GM18867 (cell line): ENCODE measurements around the gene CEP85L.
A peak's percentile ranks its signal among the peaks of the same experiment; 100 is the strongest.

Source experiments
- ATAC-seq: cut with Tn5 transposase; IDR thresholded peaks from one replicate; pipeline ENCODE4 v1.9.1; 2021; ENCODE audit warnings: mild to moderate bottlenecking, moderate library complexity; ENCODE audit not compliant: unreplicated experiment

CEP85L gene

GRCh38 chr6:118504611-118505010, 146.8 kb downstream of the CEP85L start:
- no peak for ATAC-seq

GRCh38 chr6:118502169-118502568, 149.2 kb downstream of the CEP85L start:
- ATAC-seq = no peak

DNA sequence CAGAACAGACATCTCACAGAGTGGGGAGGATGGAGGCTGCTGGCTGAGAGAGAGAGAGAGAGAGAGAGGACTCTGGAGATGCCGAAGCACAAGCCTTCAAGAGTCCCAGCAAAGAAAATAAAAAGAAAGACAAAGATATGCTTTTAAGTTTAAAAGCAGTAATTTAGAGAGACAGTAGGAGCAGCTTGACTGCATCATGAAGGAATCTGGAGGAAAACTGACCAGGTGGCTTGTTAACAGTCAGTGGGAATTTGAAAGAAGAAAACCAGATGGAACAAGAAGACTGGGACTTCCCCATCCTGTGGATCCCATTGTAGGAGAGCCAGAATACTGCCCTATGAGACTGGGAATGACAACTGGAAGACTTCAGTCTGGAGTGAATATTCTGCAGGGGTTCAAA, 149.6 kb downstream of the CEP85L start:
- ATAC-seq = no peak

DNA sequence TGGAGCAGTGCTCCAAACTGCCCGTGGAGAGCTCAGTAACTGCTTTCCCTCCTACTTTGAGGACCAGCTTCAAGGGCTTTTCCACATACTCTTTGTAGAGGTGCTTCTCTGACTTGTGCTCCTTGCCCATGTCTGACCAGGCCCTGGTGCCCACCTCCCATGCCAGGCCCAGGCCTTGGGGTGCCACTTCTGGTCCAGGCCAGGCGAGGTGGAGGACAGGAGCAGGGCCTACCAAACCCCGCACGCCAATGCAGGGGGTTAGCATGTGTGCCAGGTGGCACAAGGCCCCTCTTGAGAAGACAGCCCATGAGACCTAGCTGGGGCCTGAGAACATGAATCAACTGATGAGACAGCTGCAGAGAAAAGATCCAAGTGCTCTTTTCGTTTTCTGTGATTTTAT, 150.3 kb downstream of the CEP85L start:
- no peak for ATAC-seq

DNA sequence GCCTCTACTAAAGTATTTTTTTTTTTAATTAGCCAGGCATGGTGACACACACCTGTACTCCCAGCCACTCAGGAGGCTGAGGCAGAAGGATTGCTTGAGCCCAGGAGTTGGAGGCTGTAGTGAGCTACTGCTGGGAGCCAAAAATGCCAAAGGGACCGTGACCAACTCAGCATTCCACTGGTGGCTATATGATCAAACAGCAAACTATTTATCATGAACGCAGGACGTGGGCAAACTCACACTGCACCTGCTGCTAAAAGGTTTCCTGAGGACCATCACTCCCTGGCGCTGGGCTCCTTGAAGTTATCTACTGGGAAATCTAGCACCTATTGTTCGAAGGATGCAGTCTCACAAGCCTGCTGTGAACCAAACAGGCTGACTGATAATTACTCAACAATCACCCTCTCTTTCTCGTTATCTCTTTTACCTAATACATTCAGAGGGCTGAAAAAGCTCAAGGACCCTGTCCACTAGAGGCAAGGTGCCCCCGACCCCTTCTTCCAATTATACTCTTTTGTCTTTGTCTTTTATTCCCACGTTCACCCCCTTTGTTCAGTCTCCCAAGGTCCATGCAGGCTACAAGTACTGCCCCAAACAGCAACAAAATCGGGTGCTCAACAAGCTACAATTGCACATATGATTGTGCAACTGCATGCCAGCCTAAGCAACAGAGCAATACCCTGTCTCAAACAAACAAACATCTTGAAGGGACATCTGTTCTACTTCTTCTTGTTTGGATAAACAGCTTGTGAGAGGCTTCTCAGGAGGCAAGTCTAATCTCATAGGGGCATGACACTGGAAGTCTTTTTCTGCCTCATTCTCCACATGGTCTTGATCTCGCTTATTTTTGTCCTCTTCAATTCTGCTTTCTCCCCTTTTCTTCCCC, 151.0 kb downstream of the CEP85L start:
- no peak for ATAC-seq

GRCh38 chr6:118495485-118496280, 155.7 kb downstream of the CEP85L start:
- no peak for ATAC-seq

DNA sequence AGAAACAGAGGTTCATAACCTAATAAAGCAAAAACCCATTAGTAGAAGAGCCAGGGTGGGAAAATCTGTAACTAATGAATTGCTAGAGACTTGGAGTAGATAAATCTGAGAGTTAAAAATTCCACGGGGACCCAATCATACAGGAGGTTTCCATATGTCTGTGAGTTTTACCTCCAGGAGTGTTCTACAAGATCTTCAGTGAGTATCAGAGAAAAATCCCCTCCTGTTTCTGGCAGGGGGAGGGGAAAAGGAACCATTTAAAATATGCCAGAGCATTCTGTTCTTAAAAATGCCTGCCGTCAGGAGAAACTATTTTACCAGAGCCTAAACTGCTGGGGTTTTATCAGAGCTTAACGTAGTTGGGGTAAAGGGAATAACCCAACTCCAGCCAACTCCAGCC, 157.3 kb downstream of the CEP85L start:
- no peak for ATAC-seq

- ATAC-seq = no peak
These were observed 161.4 kb downstream of the CEP85L start for GRCh38 chr6:118489990-118490389.

GRCh38 chr6:118488631-118489030, 162.8 kb downstream of the CEP85L start:
- ATAC-seq = no peak

- ATAC-seq = peak; percentile 98
These were observed 165.5 kb downstream of the CEP85L start for GRCh38 chr6:118485601-118486550.

DNA sequence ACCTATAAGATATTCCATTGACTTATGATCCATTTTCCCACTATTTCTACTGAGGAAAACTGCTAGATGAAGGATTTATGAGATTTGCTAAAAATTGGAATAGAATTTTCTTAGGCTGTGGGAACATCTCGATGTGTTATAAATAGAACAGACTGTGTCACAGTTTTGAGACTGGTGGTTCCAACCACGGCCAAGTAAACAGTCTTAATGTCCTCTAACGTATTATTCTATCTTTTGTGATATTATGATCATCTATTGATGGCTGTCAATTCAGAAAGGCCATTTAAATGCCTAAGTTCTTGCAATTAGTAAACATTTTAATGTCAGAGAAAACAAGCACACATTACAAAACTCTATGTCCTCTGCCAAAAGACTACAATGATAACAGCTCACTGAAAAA, 174.8 kb downstream of the CEP85L start:
- ATAC-seq = no peak

DNA sequence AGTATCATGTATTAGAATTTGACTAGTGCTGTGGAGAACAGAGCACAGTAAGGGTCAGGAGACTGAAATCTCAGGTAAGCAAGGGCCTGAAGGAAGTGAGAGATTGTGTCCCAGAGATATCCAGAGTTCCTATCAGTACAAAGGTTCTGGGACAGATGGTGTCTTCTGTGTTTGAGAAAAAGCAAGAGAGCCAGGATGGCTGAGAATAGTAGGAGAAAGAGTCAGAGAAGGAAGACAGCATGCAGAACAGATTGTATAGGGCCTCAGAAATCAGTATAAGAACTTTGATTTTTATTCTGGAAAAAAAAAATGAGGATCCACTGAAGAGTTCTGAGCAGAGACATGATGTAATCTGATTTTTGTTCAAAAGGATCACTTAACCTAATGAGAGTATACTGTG, 178.1 kb downstream of the CEP85L start:
- ATAC-seq = no peak

DNA sequence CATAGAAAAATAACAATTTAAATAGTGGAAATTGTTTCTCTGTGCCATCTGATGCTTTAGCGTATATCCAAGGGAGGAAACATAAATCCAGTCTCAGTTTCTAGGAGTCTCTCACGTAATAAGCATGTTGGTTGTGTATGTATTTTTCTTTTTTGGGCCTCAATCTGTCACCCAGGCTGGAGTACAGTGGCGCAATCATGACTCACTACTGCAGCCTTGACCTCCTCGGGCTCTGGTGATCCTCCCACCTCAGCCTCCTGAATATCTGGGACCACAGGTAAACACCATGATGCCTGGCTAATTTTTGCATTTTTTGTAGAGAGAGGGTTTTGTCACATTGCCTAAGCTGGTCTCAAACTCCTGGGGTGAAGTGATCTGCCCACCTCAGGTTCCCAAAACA, 181.9 kb downstream of the CEP85L start:
- no peak for ATAC-seq

DNA sequence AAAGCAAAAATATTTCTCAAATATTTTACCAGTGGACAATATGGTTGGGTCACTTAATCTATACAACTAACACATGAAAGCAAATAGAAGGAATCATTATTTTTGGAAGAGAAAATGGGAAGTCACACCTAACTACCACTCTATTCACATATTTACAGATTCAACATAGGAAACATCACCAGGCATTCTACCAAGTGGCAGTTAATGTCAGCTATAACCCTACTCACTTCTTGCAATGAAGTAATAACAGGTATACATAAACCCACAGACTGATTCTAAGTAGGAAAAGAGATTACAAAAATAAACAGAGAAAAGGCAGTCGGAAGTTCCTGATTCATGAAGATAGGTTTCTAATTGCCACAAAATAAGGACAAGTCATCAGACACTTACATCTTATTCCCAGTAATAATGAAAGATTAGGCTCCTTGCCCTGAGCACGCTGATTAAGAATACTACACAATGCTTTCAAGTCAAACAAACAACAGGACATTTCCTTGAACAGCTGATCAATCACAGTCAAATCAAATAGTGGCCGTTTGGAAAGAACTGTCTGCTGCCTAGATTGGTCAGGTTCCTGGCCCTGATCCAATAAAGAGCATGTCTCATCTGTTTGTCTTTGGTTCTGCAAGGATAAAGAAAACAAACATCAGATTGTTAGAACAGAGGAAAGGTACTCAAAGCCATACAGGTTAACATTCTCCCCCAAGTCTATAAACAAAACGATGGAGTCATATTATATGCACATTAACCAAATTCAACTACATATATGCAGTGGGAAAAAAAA, 182.5 kb downstream of the CEP85L start:
- ATAC-seq = no peak

- ATAC-seq = peak; percentile 75
These were observed 184.2 kb downstream of the CEP85L start for GRCh38 chr6:118467181-118467580.

DNA sequence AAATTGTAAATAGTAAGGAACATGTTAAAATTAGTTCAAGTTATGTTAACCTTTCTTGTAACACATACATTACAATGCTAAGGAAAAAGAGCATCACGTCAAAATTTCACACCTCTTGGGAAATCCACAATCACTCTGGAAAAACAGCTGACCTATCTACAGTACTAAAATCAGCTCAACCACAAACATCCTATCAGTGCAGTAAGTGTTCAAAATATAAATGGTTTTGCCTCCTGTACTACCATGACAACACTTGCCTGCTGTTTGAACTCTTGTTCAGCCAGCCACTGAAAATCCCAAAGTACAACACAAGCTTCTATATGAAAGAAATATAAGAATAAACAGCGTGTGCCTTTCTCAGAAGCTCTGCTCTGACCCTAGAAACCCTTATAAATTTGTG, 186.8 kb downstream of the CEP85L start:
- ATAC-seq = no peak

DNA sequence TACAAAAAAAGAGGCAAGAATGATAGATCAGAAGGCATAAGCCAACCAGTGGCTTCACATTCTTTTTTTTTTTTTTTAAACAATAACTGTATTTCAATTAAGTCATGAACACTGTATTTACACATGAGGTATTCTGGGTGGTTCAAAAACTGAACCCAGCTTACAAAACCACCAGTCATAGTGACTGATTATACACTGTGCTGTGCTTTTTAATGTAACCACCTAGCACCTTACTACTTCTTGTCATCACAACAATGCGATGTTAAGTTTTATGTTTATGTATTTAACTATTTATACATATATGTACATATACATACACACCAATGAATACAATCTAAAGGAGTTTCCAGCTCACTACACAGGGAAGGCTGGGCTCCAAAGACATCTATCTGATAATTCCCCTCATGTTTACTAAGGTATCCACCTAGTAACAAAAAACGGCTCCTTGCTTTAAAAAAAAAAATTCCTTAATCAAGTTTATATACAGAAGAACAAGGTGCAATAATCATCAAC, 190.4 kb downstream of the CEP85L start:
- no peak for ATAC-seq

- no peak for ATAC-seq
These were observed 194.4 kb downstream of the CEP85L start for GRCh38 chr6:118456982-118457381.

DNA sequence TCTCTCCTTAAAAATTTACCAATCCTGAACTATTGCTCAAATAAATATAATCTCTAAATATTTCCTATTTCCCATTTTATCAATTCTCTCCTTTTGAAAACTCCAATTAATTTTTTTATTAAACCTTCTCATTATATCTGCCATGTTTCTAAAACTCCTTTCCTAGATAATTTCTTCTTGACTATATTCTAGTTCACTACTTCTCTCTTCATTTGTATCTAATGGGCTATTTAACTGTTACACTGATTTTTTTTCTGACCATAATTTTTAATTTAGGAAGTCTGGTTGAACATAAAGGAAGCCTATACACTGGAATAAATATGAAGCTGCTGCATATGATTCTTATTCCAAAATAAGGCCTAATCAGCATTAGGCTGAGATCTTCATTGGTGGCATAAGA, 199.6 kb downstream of the CEP85L start:
- no peak for ATAC-seq

DNA sequence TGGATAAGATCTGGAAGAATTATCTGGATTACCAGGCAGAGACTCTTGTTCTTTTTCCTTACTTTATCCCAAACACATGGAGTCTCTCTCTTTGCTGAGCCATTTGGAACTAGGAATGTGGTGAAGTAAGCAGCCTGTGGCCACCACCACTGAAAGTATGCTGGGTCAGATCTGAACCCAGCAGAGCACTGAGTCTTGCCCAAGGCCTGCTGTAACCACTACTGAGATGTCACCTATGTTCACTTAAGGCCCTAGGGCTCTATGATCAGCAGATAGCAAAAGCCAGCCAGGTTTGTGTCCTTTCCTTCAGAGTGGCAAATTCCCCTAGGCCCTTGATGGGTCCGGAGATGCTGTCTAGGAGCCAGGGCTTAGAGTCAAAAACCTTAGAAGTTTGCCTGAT, 206.6 kb downstream of the CEP85L start:
- ATAC-seq = no peak
